H7 (cell line): ENCODE data around the gene HMGA1. TPM values are rescaled to one million over a fixed set of nuclear protein-coding genes. Genes with fewer than 3 reads are reported as not detected.

Experiments used
- DNase-seq: peaks from one replicate; pipeline ENCODE4 v3.0.0; 2012
- H3K27me3 ChIP-seq: 2 replicates; pipeline ENCODE4 v1.6.0; 2011; ENCODE audit warnings: mild to moderate bottlenecking, low read length; ENCODE audit not compliant: control insufficient read depth, insufficient read depth
- H3K36me3 ChIP-seq: replicated peaks from 2 replicates; pipeline ENCODE4 v1.5.1; 2011; ENCODE audit warnings: low read length; ENCODE audit not compliant: control insufficient read depth, insufficient read depth
- H3K4me3 ChIP-seq: 2 replicates; pipeline ENCODE4 v1.5.1; 2011; ENCODE audit warnings: low read depth, mild to moderate bottlenecking, control low read depth, low read length, moderate library complexity; ENCODE audit not compliant: insufficient read depth
- total RNA-seq: library from RNA; depleted of rRNA; stranded (reverse); fragments of >200 nt; shearing (Covaris generic); gene quantifications from 2 replicates; pipeline ENCODE4 v1.2.3, GENCODE V29; 2014

HMGA1 gene
- total RNA-seq, 1 experiment from 2014 or later = 1,892 TPM

GRCh38 chr6:34206726-34207125 is 29.9 kb upstream of the HMGA1 start:
- peak; percentile 46 for DNase-seq
- Histone ChIP-seq H3K36me3 (no peaks in the 10 kb centered on the region), H3K4me3 (no peak overlapping the region), H3K27me3 (no peaks in the 10 kb centered on the region)

- no peak overlapping the region for H3K4me3 ChIP-seq
- DNase-seq = no peak
- no peaks in the 10 kb centered on the region for H3K27me3 ChIP-seq
- H3K36me3 ChIP-seq = no peaks in the 10 kb centered on the region
These were observed 28.8 kb upstream of the HMGA1 start for GRCh38 chr6:34207695-34208443.

- DNase-seq = no peak
- no peak overlapping the region for H3K4me3 ChIP-seq
- no peaks in the 10 kb centered on the region for H3K27me3 ChIP-seq
- H3K36me3 ChIP-seq = no peaks in the 10 kb centered on the region
These were observed 22.9 kb upstream of the HMGA1 start for GRCh38 chr6:34213772-34214171.

DNA sequence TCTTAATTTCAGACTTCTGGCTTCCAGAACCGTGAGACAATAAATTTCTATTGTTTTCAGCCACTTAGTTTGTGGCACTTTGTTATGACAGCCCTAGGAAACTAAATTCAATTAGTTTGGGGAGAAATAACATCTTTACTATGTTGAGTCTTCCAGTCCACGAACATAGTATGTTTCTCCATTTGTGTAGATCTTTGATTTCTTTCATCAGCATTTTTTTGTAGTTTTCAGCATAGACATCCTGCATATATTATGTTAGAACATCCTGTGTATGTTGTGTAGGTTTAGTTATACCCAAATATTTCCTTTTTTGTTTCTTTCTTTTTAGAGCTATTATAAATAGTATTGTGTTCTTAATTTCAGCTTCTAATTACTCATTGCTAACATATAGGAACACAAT is 18.0 kb upstream of the HMGA1 start:
- DNase-seq = peak; percentile 1
- no peaks in the 10 kb centered on the region for H3K36me3 ChIP-seq
- no peak overlapping the region for H3K4me3 ChIP-seq
- H3K27me3 ChIP-seq = no peaks in the 10 kb centered on the region

GRCh38 chr6:34223381-34223955 is 13.2 kb upstream of the HMGA1 start:
- Histone ChIP-seq H3K27me3 (no peaks in the 10 kb centered on the region), H3K4me3 (peak overlapping the region; percentile 39), H3K36me3 (no peaks in the 10 kb centered on the region)
- no peak for DNase-seq

GRCh38 chr6:34223956-34224940 is 12.4 kb upstream of the HMGA1 start:
- no peaks in the 10 kb centered on the region for H3K36me3 ChIP-seq
- DNase-seq = peak; percentile 99
- H3K4me3 ChIP-seq = peak overlapping the region; percentile 55
- no peaks in the 10 kb centered on the region for H3K27me3 ChIP-seq

- DNase-seq = peak; percentile 36
- Histone ChIP-seq H3K36me3 (no peaks in the 10 kb centered on the region), H3K4me3 (no peak overlapping the region), H3K27me3 (no peaks in the 10 kb centered on the region)
These were observed 11.1 kb upstream of the HMGA1 start for GRCh38 chr6:34225551-34225950.

DNA sequence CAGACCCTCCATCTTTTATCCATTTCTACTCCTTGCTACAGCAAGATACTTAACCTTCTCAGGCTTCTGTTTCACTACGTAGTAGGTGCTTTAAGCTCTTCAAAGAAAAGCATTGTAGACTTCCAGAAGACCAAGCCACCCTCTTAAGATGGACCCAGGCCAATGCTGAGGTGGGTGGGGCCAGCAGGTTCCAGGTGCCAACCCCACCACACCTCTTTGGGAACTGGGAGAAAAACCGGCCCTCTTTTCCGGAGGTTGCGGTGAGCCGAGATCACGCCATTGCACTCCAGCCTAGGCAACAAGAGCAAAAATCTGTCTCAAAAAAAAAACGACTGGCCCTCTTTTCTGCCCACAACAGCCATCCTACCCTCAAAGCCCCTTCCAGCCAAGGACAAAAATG is 10.6 kb upstream of the HMGA1 start:
- no peaks in the 10 kb centered on the region for H3K27me3 ChIP-seq

GRCh38 chr6:34226731-34227586 is 9.7 kb upstream of the HMGA1 start:
- Histone ChIP-seq H3K4me3 (no peak overlapping the region), H3K27me3 (no peaks in the 10 kb centered on the region), H3K36me3 (no peaks in the 10 kb centered on the region)
- DNase-seq = peak; percentile 82

More for the DNA sequence above, 10.6 kb upstream of the HMGA1 start:
- no peak for DNase-seq
- Histone ChIP-seq H3K4me3 (no peak overlapping the region), H3K36me3 (no peaks in the 10 kb centered on the region)

DNA sequence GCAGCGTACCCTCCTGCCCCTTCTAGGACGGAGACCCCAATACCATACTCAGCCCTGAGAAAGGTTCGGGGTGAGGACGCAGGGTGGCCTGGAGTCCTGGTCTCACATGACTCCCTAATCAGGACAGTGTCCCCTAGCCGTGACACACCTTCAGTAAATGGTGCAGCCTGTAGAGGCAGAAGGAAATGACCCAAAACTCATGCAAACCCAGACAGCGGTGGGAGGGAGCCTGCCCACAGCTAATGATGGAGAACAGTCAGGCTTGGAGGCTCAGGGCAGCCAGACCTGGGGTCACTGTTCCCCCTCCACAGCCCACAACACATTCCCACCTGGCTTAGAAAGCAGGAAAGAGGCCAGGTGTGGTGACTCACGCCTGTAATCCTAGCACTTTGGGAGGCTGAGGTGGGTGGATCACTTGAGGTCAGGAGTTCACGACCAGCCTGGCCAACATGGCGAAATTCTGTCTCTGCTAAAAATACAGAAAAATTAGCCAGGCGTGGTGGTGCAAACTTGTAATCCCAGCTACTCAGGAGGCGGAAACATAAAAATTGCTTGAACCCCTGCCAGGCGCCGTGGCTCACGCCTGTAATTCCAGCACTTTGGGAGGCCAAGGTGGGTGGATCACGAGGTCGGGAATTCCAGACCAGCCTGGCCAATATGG is 8.8 kb upstream of the HMGA1 start:
- H3K4me3 ChIP-seq = no peak overlapping the region
- no peaks in the 10 kb centered on the region for H3K27me3 ChIP-seq
- no peaks in the 10 kb centered on the region for H3K36me3 ChIP-seq
- DNase-seq = peak; percentile 31

- Histone ChIP-seq H3K36me3 (no peaks in the 10 kb centered on the region), H3K27me3 (no peaks in the 10 kb centered on the region), H3K4me3 (no peak overlapping the region)
- DNase-seq = peak; percentile 4
These were observed 6.8 kb upstream of the HMGA1 start for GRCh38 chr6:34229877-34230276.

- H3K36me3 ChIP-seq = no peaks in the 10 kb centered on the region
- H3K27me3 ChIP-seq = no peaks in the 10 kb centered on the region
- H3K4me3 ChIP-seq = no peak overlapping the region
- DNase-seq = peak; percentile 3
These were observed 5.9 kb upstream of the HMGA1 start for GRCh38 chr6:34230653-34231371.
